Measurements from ENCODE around the gene TTC7B. TPM values are rescaled to one million over a fixed set of nuclear protein-coding genes. Genes with fewer than 3 reads are reported as not detected.

TTC7B gene
- total and polyA plus RNA-seq, 2 donors (not counting 1 experiment from before 2014, with no cell fraction given), result 0.36 to 3.2 TPM

GRCh38 chr14:90777358-90777757, 38.9 kb downstream of the TTC7B start:
- Mint-ChIP-seq H3K4me1 (no peaks in the 10 kb centered on the region), H3K27me3 (no peaks in the 10 kb centered on the region), H3K9me3 (ENCODE audit: insufficient read depth) (no peaks in the 10 kb centered on the region), H3K27ac (no peak overlapping the region), H3K4me3 (no peak overlapping the region)
- H3K27ac ChIP-seq (ENCODE audit: low read length in 2 of 2), result no peak overlapping the region
- no peaks in the 10 kb centered on the region for H4K20me1 ChIP-seq (ENCODE audit: control insufficient read depth, insufficient read depth, low read length, poor library complexity, severe bottlenecking)
- no peaks in the 10 kb centered on the region for H3K36me3 ChIP-seq (replicated peaks in 1 of 2; ENCODE audit: control extremely low read depth in 1 of 2, control insufficient read depth in 1 of 2, extremely low read depth in 1 of 2, insufficient read depth in 2 of 2, low read length in 1 of 2)
- TF ChIP-seq CTCF (IDR thresholded peaks at IDR 0.05) (no peak), EZH2 (IDR thresholded peaks at IDR 0.05; ENCODE audit: borderline replicate concordance, insufficient read depth, low read depth, low read length, poor library complexity, severe bottlenecking) (no peak)
- no peak overlapping the region for H2AFZ ChIP-seq (ENCODE audit: insufficient read depth, low read depth, low read length, poor library complexity, severe bottlenecking)
- no peaks in the 10 kb centered on the region for H3K79me2 ChIP-seq (ENCODE audit: control insufficient read depth, insufficient read depth, low read length)
- ChIA-PET POLR2A (no interaction called here), CTCF (no interaction called here)
- no peak overlapping the region for H3K4me3 ChIP-seq (ENCODE audit: control extremely low read depth in 1 of 5, extremely low read depth in 1 of 5, insufficient read depth in 1 of 5, low read depth in 2 of 5, low read length in 4 of 5)
- DNase-seq (no peak), ATAC-seq (ENCODE audit: low read depth) (no peak)
- no peak overlapping the region for H3K9ac ChIP-seq (ENCODE audit: low read length)
- no peaks in the 10 kb centered on the region for H3K4me1 ChIP-seq (ENCODE audit: control insufficient read depth in 2 of 2, insufficient read depth in 2 of 2, low read length in 2 of 2)
- WGBS (ENCODE audit: insufficient coverage), result 76% methylated on average over 2 of the region's 2 CpGs
- H3K27me3 ChIP-seq (replicated peaks in 1 of 4; ENCODE audit: control extremely low read depth in 1 of 4, control insufficient read depth in 3 of 4, insufficient read depth in 4 of 4, low read length in 3 of 4), result no peaks in the 10 kb centered on the region
- no peak overlapping the region for H3K4me2 ChIP-seq (replicated peaks; ENCODE audit: low read depth, low read length, poor library complexity, severe bottlenecking)
- no peaks in the 10 kb centered on the region for H3K9me3 ChIP-seq (ENCODE audit: control extremely low read depth in 1 of 3, control insufficient read depth in 2 of 3, insufficient read depth in 1 of 3, low read length in 2 of 3)
- intact Hi-C loops (cut with micrococcal nuclease), result no loop called here

GRCh38 chr14:90775441-90775840, 40.8 kb downstream of the TTC7B start:
- Histone ChIP-seq H3K36me3 (replicated peaks in 1 of 2; ENCODE audit: control extremely low read depth in 1 of 2, control insufficient read depth in 1 of 2, extremely low read depth in 1 of 2, insufficient read depth in 2 of 2, low read length in 1 of 2) (no peaks in the 10 kb centered on the region), H2AFZ (ENCODE audit: insufficient read depth, low read depth, low read length, poor library complexity, severe bottlenecking) (no peak overlapping the region), H4K20me1 (ENCODE audit: control insufficient read depth, insufficient read depth, low read length, poor library complexity, severe bottlenecking) (no peaks in the 10 kb centered on the region), H3K79me2 (ENCODE audit: control insufficient read depth, insufficient read depth, low read length) (no peaks in the 10 kb centered on the region), H3K9ac (ENCODE audit: low read length) (no peak overlapping the region), H3K27ac (ENCODE audit: low read length in 2 of 2) (no peak overlapping the region), H3K27me3 (replicated peaks in 1 of 4; ENCODE audit: control extremely low read depth in 1 of 4, control insufficient read depth in 3 of 4, insufficient read depth in 4 of 4, low read length in 3 of 4) (no peaks in the 10 kb centered on the region), H3K9me3 (ENCODE audit: control extremely low read depth in 1 of 3, control insufficient read depth in 2 of 3, insufficient read depth in 1 of 3, low read length in 2 of 3) (no peaks in the 10 kb centered on the region), H3K4me1 (ENCODE audit: control insufficient read depth in 2 of 2, insufficient read depth in 2 of 2, low read length in 2 of 2) (no peaks in the 10 kb centered on the region), H3K4me2 (replicated peaks; ENCODE audit: low read depth, low read length, poor library complexity, severe bottlenecking) (no peak overlapping the region), H3K4me3 (ENCODE audit: control extremely low read depth in 1 of 5, extremely low read depth in 1 of 5, insufficient read depth in 1 of 5, low read depth in 2 of 5, low read length in 4 of 5) (no peak overlapping the region)
- ChIA-PET POLR2A (no interaction called here), CTCF (no interaction called here)
- no peaks in the 10 kb centered on the region for H3K4me1 Mint-ChIP-seq
- H3K9me3 Mint-ChIP-seq (ENCODE audit: insufficient read depth), result no peaks in the 10 kb centered on the region
- no peak for DNase-seq
- H3K27ac Mint-ChIP-seq, result no peak overlapping the region
- WGBS (ENCODE audit: insufficient coverage), result no CpG with 5 or more reads among the region's 4 CpGs
- no peaks in the 10 kb centered on the region for H3K27me3 Mint-ChIP-seq
- no peak for TF ChIP-seq CTCF (IDR thresholded peaks at IDR 0.05)
- no peak for TF ChIP-seq EZH2 (IDR thresholded peaks at IDR 0.05; ENCODE audit: borderline replicate concordance, insufficient read depth, low read depth, low read length, poor library complexity, severe bottlenecking)
- intact Hi-C loops (cut with micrococcal nuclease), result no loop called here
- ATAC-seq (ENCODE audit: low read depth), result no peak
- H3K4me3 Mint-ChIP-seq, result no peak overlapping the region
